BJ (cell line): ENCODE results near the gene HNRNPH1. TPM values are rescaled to one million over a fixed set of nuclear protein-coding genes. Genes with fewer than 3 reads are reported as not detected.
"Not testable (repeated sequence)": the region's sequence is repeated elsewhere in the genome, so short reads cannot be mapped to it uniquely, and the experiment has no call there.

Source experiments
- CTCF ChIA-PET: fragments of 350-600 bp; formaldehyde crosslinking; extraction: SDS; loops from one replicate; lab custom pipeline; 2021; ENCODE audit warnings: antibody characterized with exemption, inconsistent platforms; lab: Yijun Ruan, JAX
- POLR2A ChIA-PET: fragments of 300-600 bp; sonication (Branson Sonifier 250); formaldehyde crosslinking; extraction: SDS; loops from one replicate; lab custom pipeline; 2021; ENCODE audit warnings: antibody characterized with exemption; lab: Charles Lee
- DNase-seq: peaks from one replicate; pipeline ENCODE4 v3.0.0-alpha.2; 2011; ENCODE audit warnings: low read depth
- H3K27me3 ChIP-seq: 2 replicates; pipeline ENCODE4 v1.6.0; 2011; ENCODE audit warnings: low read length; ENCODE audit not compliant: control insufficient read depth, insufficient read depth
- H3K36me3 ChIP-seq: 2 replicates; pipeline ENCODE4 v1.5.1; 2011; ENCODE audit warnings: low read length; ENCODE audit not compliant: control insufficient read depth, insufficient read depth
- H3K4me3 ChIP-seq: 2 replicates; pipeline ENCODE4 v1.5.1; 2011; ENCODE audit warnings: low read depth, mild to moderate bottlenecking, control low read depth, low read length
- polyA plus RNA-seq: library from polyadenylated mRNA; depleted of rRNA; stranded (reverse); fragments of >200 nt; gene quantifications from 2 replicates; pipeline ENCODE4 v1.2.3, GENCODE V29; 2011
- TF ChIP-seq, protein P1 (sequence below): IDR thresholded peaks from 2 replicates; pipeline ENCODE4 v1.5.1; 2011; ENCODE audit warnings: low read depth, mild to moderate bottlenecking, control low read depth, inconsistent platforms, low read length, moderate library complexity; ENCODE audit not compliant: insufficient read depth

HNRNPH1 gene
- polyA plus RNA-seq, 1 experiment, result 142 TPM

- Histone ChIP-seq H3K4me3 (no peak overlapping the region), H3K27me3 (peaks cover 5% of the 10 kb centered on the region; the same call in 1 of the 2 replicates), H3K36me3 (no peaks in the 10 kb centered on the region)
- CTCF ChIA-PET, result no interaction called here
- TF ChIP-seq, protein P1, sequence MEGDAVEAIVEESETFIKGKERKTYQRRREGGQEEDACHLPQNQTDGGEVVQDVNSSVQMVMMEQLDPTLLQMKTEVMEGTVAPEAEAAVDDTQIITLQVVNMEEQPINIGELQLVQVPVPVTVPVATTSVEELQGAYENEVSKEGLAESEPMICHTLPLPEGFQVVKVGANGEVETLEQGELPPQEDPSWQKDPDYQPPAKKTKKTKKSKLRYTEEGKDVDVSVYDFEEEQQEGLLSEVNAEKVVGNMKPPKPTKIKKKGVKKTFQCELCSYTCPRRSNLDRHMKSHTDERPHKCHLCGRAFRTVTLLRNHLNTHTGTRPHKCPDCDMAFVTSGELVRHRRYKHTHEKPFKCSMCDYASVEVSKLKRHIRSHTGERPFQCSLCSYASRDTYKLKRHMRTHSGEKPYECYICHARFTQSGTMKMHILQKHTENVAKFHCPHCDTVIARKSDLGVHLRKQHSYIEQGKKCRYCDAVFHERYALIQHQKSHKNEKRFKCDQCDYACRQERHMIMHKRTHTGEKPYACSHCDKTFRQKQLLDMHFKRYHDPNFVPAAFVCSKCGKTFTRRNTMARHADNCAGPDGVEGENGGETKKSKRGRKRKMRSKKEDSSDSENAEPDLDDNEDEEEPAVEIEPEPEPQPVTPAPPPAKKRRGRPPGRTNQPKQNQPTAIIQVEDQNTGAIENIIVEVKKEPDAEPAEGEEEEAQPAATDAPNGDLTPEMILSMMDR, result no peak
- POLR2A ChIA-PET, result no interaction called here
- DNase-seq, result no peak
Measured at GRCh38 chr5:179648410-179648809, 24.9 kb upstream of the HNRNPH1 start.

DNA sequence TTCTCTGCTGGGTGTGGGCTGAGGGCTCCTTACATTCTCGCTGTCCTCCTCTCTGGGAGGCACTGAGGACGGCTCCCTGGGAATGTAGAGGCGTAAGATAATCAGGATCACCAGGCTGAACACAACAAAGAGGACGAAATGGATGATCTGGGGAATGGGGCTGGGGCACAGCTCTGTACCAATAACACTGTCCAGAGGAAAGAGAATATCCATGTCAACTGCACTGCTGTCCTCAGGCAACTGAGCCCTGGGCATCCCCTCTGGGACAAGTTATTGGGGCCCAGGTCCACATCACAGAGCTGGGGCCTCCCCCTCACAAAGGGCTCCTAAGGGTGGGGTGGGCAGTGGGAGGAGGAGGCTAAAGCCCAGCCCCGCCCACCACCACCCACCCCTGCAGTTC, 21.3 kb upstream of the HNRNPH1 start:
- H3K4me3 ChIP-seq, H3K36me3 ChIP-seq, CTCF ChIA-PET, DNase-seq, H3K27me3 ChIP-seq, POLR2A ChIA-PET: not testable (repeated sequence)

DNA sequence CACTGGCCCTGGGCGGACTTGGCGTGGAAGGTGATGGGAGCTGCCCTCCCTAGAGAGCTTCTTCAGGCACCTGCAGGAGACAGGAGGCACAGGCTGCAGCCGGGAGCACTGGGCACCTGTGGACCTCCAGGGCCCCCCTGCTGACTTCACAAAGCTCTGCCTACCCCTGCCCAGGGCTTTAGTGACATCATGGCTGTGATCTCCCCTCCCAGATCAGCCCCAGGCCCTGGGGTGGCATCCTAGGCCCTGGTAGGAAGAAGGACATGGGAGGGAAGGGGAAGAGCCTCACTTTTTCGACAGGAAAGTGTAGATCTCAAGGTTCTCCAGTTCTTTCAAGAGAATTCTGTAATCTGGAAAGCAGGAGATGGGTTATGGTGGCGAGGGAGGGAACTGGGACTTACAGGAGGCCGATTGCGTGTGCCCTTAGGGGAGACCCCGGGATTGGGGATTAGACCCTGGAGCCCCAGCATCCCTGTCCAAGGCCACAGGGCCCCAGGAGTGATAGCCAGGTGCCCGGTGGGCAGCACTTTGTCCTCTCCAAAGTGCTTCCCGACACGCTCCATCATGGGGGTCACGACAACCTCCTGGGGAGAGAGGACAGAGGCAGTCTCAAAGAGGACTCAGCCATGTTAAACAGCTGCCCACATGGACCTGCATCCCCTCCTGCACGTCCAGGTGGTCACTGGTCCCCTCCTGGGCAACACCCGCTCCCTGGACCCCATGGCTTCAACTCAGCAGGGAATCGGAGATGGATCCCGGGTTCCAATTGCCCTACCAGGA, 19.9 kb upstream of the HNRNPH1 start:
- H3K4me3 ChIP-seq, H3K36me3 ChIP-seq, H3K27me3 ChIP-seq, POLR2A ChIA-PET, DNase-seq: not testable (repeated sequence)
- CTCF ChIA-PET, result interaction anchor here (1.5 kb wide), 1 partner anchor 35 kb away, joined by 4 read pairs; no protein-coding TSS in a partner anchor

GRCh38 chr5:179642626-179643025, 19.2 kb upstream of the HNRNPH1 start:
- H3K36me3 ChIP-seq, H3K4me3 ChIP-seq, H3K27me3 ChIP-seq, DNase-seq, POLR2A ChIA-PET: not testable (repeated sequence)
- CTCF ChIA-PET, result interaction anchor here (1.5 kb wide), 1 partner anchor 35 kb away, joined by 4 read pairs; no protein-coding TSS in a partner anchor

DNA sequence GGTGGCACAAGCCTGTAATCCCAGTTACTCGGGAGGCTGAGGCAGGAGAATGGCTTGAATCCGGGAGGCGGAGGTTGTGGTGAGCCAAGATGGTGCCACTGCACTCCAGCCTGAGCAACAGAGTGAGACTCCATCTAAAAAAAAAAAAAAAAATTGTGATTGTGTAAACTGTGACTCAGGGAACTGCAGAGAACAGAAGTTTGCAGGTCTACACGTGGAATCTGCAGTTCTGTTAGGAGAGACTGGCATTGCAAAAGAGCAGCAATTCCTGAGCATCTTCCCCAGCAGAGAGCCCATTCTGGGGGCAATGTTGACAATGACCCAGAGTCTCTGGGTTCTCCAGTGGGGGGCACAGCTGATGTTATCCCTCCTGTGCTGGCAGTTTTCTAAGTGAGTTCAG, 18.3 kb upstream of the HNRNPH1 start:
- CTCF ChIA-PET, result not testable (repeated sequence)

GRCh38 chr5:179639296-179639695, 15.8 kb upstream of the HNRNPH1 start:
- DNase-seq, H3K36me3 ChIP-seq, H3K4me3 ChIP-seq, CTCF ChIA-PET, POLR2A ChIA-PET, H3K27me3 ChIP-seq: not testable (repeated sequence)

More for the DNA sequence above, 18.3 kb upstream of the HNRNPH1 start:
- POLR2A ChIA-PET, DNase-seq, H3K4me3 ChIP-seq, H3K27me3 ChIP-seq, H3K36me3 ChIP-seq: not testable (repeated sequence)

GRCh38 chr5:179634370-179635172, 11.1 kb upstream of the HNRNPH1 start:
- POLR2A ChIA-PET, CTCF ChIA-PET, H3K36me3 ChIP-seq, H3K4me3 ChIP-seq, DNase-seq, H3K27me3 ChIP-seq: not testable (repeated sequence)

- CTCF ChIA-PET, result interaction anchor here (1.0 kb wide), 1 partner anchor 9 kb away, joined by 3 read pairs; no protein-coding TSS in a partner anchor
- POLR2A ChIA-PET, result not testable (repeated sequence)
Measured at GRCh38 chr5:179633501-179634369, 10.3 kb upstream of the HNRNPH1 start.

More at GRCh38 chr5:179633501-179634369, 10.3 kb upstream of the HNRNPH1 start:
- H3K27me3 ChIP-seq, DNase-seq, H3K36me3 ChIP-seq: not testable (repeated sequence)
- H3K4me3 ChIP-seq, result peak overlapping the region; percentile 42
